IPS-20b (cell line): ENCODE data around the gene NCBP3.
A peak's percentile ranks its signal among the peaks of the same experiment; 100 is the strongest.

Source experiments
- H3K27ac ChIP-seq: one replicate; pipeline ENCODE4 v1.5.1; 2013; ENCODE audit warnings: low read length
- H3K27me3 ChIP-seq: 2 replicates; pipeline ENCODE4 v1.6.1; 2013; ENCODE audit warnings: mild to moderate bottlenecking, low read length, inconsistent platforms; ENCODE audit not compliant: insufficient read depth
- H3K36me3 ChIP-seq: 2 replicates; pipeline ENCODE4 v1.6.1; 2013; ENCODE audit warnings: low read depth, mild to moderate bottlenecking, inconsistent platforms, low read length, moderate library complexity; ENCODE audit not compliant: insufficient read depth
- H3K4me1 ChIP-seq: 2 replicates; pipeline ENCODE4 v1.6.1; 2013; ENCODE audit warnings: mild to moderate bottlenecking, control low read depth, inconsistent platforms, low read length, moderate library complexity; ENCODE audit not compliant: insufficient read depth
- H3K4me3 ChIP-seq: 2 replicates; pipeline ENCODE4 v1.5.1; 2013; ENCODE audit warnings: mild to moderate bottlenecking, low read length, inconsistent platforms
- H3K9ac ChIP-seq: 2 replicates; pipeline ENCODE4 v1.6.1; 2013; ENCODE audit warnings: low read depth, mild to moderate bottlenecking, inconsistent platforms, low read length, moderate library complexity
- H3K9me3 ChIP-seq: 2 replicates; pipeline ENCODE4 v1.6.1; 2013; ENCODE audit warnings: mild to moderate bottlenecking, low read depth, low read length, inconsistent platforms; ENCODE audit not compliant: insufficient read depth

NCBP3 gene, protein sequence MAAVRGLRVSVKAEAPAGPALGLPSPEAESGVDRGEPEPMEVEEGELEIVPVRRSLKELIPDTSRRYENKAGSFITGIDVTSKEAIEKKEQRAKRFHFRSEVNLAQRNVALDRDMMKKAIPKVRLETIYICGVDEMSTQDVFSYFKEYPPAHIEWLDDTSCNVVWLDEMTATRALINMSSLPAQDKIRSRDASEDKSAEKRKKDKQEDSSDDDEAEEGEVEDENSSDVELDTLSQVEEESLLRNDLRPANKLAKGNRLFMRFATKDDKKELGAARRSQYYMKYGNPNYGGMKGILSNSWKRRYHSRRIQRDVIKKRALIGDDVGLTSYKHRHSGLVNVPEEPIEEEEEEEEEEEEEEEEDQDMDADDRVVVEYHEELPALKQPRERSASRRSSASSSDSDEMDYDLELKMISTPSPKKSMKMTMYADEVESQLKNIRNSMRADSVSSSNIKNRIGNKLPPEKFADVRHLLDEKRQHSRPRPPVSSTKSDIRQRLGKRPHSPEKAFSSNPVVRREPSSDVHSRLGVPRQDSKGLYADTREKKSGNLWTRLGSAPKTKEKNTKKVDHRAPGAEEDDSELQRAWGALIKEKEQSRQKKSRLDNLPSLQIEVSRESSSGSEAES

DNA sequence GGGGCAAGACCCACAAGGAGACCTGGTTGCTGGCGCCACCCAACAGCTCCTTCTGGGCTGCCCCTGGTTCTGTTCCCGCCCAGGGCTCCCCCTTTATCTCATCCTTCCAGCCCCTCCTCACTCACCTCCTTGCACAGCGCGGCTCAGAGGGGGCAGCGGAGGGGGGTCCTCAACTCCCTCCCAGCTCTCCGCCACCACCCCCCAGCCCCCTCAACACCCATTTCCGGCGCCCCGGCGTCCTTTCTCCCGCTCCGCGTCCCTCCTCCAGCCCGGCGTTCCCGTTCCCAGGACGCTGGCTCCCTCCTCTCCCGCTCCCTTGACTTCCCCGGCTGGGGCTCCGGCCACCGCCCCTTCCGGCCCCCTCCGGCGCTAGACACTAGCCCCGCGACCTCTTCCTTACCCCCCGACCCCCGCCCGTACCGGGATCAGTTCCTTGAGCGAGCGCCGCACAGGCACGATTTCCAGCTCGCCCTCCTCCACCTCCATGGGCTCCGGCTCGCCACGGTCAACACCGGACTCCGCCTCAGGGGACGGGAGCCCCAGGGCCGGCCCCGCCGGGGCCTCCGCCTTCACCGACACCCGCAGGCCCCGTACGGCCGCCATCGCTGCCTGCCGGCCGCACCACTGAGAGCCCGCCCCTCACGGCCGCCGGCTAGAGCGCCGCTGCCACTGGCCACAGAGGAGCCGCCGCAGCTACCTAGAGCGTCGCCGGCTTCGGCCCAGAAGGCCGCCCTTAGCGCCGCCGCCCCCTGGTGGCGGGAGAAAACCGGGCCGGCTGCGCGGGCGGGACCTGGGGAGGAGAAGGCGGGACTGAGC lies at the start of gene NCBP3:
TSS of gene NCBP3 (minus strand) at position 626 of the 816 bp plus-strand sequence. CDS start at position 603, 23 bp downstream.
- Histone ChIP-seq H3K4me1 (no peaks in the 10 kb centered on the region), H3K27me3 (no peaks in the 10 kb centered on the region), H3K9me3 (no peaks in the 10 kb centered on the region), H3K9ac (peak within 1 kb of the TSS; percentile 93), H3K27ac (no peak within 1 kb of the TSS), H3K4me3 (peak within 1 kb of the TSS; percentile 92), H3K36me3 (peaks cover 35% of the 10 kb centered on the region)

DNA sequence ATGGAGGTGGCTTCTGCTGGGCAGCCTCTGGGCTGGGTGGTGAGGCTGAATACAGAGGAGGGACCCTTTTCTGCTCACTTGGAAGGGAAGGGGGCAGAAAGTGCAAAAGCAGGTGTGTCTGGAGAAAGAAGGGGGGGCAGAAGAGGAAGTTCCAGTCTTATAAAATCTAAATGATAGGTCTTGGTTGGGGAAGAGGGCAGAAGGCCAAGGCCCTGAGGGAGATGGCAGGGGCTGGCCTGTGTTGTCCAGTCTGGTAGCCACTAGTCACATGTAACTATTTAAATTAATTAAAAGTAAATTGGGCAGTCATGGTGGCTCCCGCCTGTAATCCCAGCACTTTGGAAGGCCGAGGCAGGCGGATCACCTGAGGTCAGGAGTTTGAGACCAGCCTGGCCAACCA lies 49.3 kb upstream of the NCBP3 start:
- no peaks in the 10 kb centered on the region for H3K9me3 ChIP-seq
- no peak overlapping the region for H3K9ac ChIP-seq
- H3K27ac ChIP-seq: no peak overlapping the region
- peaks cover 28% of the 10 kb centered on the region for H3K27me3 ChIP-seq
- no peak overlapping the region for H3K4me3 ChIP-seq
- no peaks in the 10 kb centered on the region for H3K36me3 ChIP-seq
- H3K4me1 ChIP-seq: peaks cover 10% of the 10 kb centered on the region; the same call in 1 of the 2 replicates

DNA sequence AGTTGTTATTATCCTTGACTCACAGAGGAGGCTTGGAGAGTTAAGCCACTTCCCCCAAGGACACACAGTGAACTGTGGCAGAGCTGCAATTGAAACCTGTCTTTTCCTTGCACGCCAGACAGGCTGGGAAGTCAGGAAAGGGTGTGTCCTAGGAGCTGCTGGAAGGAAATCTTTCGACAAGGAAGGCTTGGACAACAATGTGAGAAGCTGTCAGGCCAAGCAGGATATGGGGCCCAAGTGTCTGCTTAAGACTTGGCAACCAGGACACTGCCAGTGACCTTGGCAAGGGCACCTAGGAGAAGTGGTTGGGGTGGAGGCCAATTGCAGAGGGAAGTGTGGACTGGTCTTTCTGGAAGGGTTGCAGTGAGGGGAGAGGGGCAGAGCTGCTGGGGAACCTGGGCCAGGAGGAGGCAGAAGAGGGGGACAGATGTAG lies 48.9 kb upstream of the NCBP3 start:
- Histone ChIP-seq H3K4me3 (no peak overlapping the region), H3K27ac (no peak overlapping the region), H3K4me1 (peaks cover 10% of the 10 kb centered on the region; the same call in 1 of the 2 replicates), H3K27me3 (peaks cover 30% of the 10 kb centered on the region), H3K9me3 (no peaks in the 10 kb centered on the region), H3K9ac (no peak overlapping the region), H3K36me3 (no peaks in the 10 kb centered on the region)

DNA sequence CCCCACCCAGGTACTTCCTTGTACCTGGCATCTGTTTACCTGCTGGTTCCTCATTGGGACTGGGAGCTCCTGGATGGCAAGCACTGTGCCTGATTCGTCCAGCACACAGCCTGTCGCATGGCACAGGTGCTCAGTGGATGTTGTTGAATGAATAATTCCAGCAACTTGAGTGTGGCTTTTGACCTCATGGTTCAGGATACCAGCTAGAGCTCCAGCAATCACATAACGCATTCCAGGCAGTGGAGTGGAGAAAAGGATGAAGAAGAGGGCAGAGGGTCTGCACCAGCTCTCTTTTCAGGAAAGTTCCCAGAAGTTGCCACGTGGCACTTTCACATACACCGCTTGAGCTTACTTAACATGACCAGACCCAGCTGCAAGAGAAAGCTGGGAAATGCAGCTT lies 48.1 kb upstream of the NCBP3 start:
- H3K4me1 ChIP-seq: peaks cover 12% of the 10 kb centered on the region; the same call in 1 of the 2 replicates
- H3K27ac ChIP-seq: no peak overlapping the region
- H3K27me3 ChIP-seq: peaks cover 30% of the 10 kb centered on the region
- H3K36me3 ChIP-seq: no peaks in the 10 kb centered on the region
- no peak overlapping the region for H3K9ac ChIP-seq
- H3K4me3 ChIP-seq: no peak overlapping the region
- H3K9me3 ChIP-seq: no peaks in the 10 kb centered on the region

DNA sequence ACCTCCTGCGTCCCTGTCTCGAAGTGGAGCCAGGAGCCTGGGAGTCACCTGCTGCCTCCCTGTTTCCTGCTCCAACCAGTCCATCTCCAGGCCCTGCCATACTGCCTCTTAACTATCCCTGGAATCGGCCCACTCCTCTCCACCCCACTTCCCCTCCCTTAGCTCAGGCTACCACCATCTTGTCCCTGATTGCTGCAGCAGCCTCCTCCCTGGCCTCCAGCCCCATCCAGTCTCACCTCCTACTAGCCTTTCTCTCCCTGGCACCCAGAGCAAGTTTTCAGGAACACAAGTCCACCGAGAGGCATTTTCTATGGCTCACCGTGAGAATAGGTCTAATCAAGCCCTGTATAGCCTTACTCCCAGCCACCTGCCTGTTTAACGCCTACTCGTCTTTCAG lies 47.7 kb upstream of the NCBP3 start:
- H3K9me3 ChIP-seq: no peaks in the 10 kb centered on the region
- no peak overlapping the region for H3K27ac ChIP-seq
- H3K27me3 ChIP-seq: peaks cover 30% of the 10 kb centered on the region
- H3K9ac ChIP-seq: peak overlapping the region; percentile 49; the same call in 1 of the 2 replicates
- H3K36me3 ChIP-seq: no peaks in the 10 kb centered on the region
- H3K4me3 ChIP-seq: peak overlapping the region; percentile 58
- peaks cover 12% of the 10 kb centered on the region; the same call in 1 of the 2 replicates for H3K4me1 ChIP-seq

DNA sequence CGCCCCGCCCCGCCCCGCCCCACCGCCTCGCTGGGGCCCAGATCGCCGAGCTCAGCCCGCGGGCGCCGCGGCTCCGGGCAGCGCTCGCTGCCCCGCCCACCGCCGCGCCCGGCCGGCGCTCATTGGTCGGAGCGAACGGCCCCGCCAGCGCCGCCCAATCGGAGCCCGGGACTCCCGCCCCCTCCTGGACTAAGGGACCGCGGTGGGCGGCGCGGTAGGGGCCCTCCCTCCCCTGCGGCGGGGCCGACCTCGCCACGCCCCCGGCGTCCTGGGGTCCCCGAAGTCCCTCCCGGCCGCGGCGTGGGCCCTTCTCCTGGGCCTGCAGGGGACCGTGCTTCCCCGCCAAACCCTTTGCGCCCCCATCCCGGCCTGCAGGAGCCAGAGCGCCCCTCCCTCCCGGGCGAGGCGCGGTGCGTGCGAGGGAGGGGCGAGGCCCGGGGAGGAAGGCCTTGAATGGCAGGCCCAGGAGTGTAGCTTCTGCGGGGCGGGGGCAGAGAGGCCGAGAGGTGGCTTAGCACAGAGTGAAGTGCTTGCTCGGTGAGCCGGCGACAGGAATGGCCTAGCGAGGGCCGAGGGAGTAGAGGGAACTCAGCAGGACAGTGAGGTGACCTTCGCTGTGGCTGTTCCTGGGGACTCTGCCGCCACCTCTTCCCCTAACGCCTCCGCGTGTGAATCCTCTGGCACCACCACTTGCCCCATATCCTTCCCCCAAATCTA lies 47.1 kb upstream of the NCBP3 start, which contains the start of gene CAMKK1:
TSS of gene CAMKK1 (minus strand) at position 51 of the 717 bp plus-strand sequence. CDS start 7,366 bp downstream, outside the sequence.
- no peak within 1 kb of the TSS for H3K27ac ChIP-seq
- H3K36me3 ChIP-seq: no peaks in the 10 kb centered on the region
- peaks cover 15% of the 10 kb centered on the region; the same call in 1 of the 2 replicates for H3K4me1 ChIP-seq
- no peaks in the 10 kb centered on the region for H3K9me3 ChIP-seq
- peak within 1 kb of the TSS; percentile 49; the same call in 1 of the 2 replicates for H3K9ac ChIP-seq
- peak within 1 kb of the TSS; percentile 69 for H3K4me3 ChIP-seq
- peaks cover 30% of the 10 kb centered on the region for H3K27me3 ChIP-seq

DNA sequence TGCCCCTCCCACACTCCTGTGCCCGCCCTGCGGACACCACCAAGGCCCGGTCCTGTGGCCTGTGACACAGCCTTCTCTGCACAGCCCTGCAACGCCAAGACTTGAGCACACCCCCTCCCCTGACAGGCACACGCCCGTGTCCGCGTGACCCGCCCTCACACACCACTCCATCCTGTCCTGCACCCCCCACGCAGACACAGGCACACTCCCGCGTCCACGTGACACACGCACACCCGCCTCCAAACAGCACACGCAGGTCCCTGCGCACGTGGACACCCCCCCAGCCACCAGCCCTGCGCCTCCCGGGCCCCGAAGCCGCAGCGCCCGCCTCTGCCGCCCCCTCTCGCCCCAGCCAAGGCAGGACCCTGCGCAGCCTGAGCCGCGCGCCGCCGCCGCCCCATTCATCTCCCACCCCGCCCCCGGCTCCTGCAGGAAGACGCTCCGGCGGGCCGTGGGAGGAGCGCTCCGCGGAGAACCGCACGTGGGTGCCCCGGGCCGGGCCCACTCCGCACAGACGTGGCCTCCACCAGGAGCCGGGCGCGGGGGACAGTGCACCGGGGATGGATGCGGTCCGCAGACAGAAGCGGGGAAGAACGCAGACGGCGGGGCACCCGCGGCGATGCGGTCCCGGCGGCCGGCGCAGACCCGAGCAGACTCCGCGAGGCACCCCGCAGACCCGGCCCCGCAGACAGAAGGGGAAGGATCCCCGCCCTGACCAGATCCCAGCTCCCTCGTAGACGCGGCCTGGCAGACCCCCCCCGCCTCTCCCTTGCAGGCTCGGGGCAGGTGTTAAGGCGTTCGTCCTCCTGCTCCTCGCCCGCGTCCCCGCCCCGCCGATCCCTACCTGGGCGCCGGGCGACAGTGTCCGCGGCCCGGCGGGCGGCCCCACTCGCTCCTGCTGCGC lies 46.3 kb upstream of the NCBP3 start:
- Histone ChIP-seq H3K4me3 (peak overlapping the region; percentile 69; the same call in 1 of the 2 replicates), H3K27me3 (peaks cover 30% of the 10 kb centered on the region), H3K27ac (no peak overlapping the region), H3K36me3 (no peaks in the 10 kb centered on the region), H3K9me3 (no peaks in the 10 kb centered on the region), H3K4me1 (peaks cover 20% of the 10 kb centered on the region; the same call in 1 of the 2 replicates), H3K9ac (no peak overlapping the region; the same call in 1 of the 2 replicates)

DNA sequence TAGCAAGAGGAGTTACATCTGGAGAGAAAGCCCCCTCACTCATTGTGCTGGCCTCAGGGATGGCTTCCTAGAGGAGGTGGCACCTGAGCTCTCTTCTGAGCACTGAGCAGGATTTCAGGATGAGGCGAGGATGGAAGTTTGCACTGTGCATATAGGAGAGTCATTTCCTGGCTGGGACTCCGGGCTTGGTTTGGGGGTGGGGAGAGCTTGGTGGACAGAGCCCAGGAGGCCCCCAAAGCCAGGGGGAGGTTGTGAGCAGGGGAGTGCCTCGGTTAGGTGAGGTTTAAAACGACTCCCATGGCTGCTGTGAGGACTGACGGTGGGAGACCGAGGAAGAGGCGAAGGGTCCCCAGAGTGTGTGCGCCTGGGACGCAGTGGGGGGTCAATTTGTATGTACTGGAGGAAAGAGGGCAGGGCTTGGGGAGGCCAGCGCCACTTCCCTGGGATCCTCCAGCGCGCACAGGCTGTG lies 45.6 kb upstream of the NCBP3 start:
- Histone ChIP-seq H3K4me3 (peak overlapping the region; percentile 69; the same call in 1 of the 2 replicates), H3K27ac (no peak overlapping the region), H3K36me3 (no peaks in the 10 kb centered on the region), H3K9me3 (no peaks in the 10 kb centered on the region), H3K27me3 (peaks cover 30% of the 10 kb centered on the region), H3K4me1 (peaks cover 20% of the 10 kb centered on the region; the same call in 1 of the 2 replicates), H3K9ac (no peak overlapping the region)

DNA sequence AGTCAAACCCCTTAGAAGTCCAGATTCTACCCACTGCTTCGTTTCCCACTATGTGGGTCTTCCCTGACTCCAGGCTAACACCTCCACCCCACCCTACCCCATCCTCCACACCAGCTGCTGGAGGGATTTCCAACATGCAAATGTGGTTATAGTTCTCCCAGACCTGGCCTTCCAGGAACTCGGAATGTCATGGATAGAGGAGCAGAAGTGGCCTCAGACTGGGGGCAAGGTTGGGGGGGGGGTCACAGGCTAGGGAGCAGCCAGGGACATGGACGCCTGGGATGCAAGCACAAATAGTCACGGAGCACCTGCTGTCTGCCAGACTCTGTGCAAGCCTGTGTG lies 44.8 kb upstream of the NCBP3 start:
- H3K9ac ChIP-seq: no peak overlapping the region
- peaks cover 20% of the 10 kb centered on the region; the same call in 1 of the 2 replicates for H3K4me1 ChIP-seq

More for the DNA sequence above, 44.8 kb upstream of the NCBP3 start:
- Histone ChIP-seq H3K36me3 (no peaks in the 10 kb centered on the region), H3K27ac (no peak overlapping the region), H3K9me3 (no peaks in the 10 kb centered on the region), H3K27me3 (peaks cover 30% of the 10 kb centered on the region), H3K4me3 (no peak overlapping the region)
